Transverse colon (tissue), 3 donors: ENCODE results near the gene VTI1A.

ENCODE experiments used
- CTCF ChIP-seq, 5 experiments: fragments of 200-600 bp in 3 of 5; fragments of 450-650 bp in 2 of 5; sonication (generic) in 3 of 5; IDR thresholded peaks; 1 replicate in 2 of 5; 2 replicates in 3 of 5; pipeline ENCODE4 v1.5.1; 2016 to 2017; ENCODE audit warnings: antibody characterized with exemption in 5 of 5, inconsistent platforms in 3 of 5, mild to moderate bottlenecking in 2 of 5, moderate library complexity in 1 of 5
- POLR2A ChIP-seq: fragments of 450-650 bp; IDR thresholded peaks from one replicate; pipeline ENCODE4 v1.6.1; 2016; ENCODE audit warnings: antibody characterized with exemption, mild to moderate bottlenecking, moderate library complexity

DNA sequence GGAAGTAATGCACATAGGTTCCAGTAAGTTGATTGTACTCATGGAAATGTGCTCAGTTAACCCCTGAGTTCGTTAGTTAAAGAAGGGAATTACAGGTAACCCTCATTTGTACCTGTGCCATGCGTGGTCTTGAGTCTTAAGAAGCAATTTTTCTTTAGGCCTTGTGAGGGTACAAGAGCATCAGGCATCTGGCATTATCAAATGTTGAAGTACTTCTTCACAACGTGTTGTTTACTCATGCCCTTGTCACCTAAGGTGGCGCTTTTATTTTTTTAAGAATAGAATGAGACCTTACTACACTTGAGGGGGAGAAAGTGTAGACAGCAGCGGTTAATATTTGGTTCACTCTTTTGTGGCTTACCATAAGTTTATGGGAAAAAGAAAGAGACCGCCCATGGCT lies 167.1 kb downstream of the VTI1A start:
- TF ChIP-seq CTCF (IDR thresholded peaks at IDR 0.05), result no peak
- no peak for TF ChIP-seq POLR2A
